ENCODE results near the gene HERC5. TPM values are rescaled to one million over a fixed set of nuclear protein-coding genes. Genes with fewer than 3 reads are reported as not detected.

The HERC5 gene
- total RNA-seq, 1 experiment from 2014 or later = 7.2 TPM

DNA sequence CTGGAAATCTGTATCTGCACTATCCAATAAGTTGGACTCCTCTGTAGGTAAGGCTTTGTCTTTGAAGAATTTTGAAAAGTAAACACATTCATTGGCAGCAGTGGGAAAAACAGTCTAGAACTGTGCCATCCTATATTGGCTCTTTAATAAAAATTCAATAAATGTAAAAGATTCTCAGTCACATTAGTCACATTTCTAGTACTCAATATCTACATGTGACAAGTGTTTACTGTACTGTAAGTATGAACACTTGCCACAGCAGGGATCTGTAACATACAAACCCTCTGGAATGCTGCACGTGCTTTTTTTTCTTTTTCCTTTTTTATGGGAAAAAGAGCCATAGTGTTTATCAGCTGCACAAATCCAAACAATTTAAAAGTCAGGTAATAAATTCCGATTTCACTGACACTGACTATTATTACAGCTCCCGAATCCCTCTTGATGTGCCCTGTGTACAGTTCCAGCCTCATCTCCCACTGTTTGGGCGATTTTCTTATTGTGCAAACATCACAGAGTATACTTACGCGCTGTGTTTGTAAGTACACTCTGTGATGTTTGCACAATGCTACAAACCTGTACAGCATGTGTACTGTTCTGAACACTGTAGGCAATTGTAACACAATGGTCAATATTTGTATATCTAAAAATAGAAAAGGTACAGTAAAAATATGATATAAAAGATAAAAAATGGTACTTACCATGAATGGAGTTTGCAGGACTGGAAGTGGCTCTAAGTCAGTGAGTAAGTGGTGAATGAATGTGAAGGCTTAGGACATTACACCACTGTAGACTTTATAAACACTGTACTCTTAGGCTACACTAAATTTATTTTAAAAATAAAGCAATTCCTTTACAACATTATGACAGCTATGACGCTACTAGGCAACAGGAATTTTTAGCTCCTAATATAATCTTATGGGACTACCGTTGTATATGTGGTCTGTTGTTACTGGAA, 57.9 kb downstream of the HERC5 start (continued):
- TF ChIP-seq, protein P1, sequence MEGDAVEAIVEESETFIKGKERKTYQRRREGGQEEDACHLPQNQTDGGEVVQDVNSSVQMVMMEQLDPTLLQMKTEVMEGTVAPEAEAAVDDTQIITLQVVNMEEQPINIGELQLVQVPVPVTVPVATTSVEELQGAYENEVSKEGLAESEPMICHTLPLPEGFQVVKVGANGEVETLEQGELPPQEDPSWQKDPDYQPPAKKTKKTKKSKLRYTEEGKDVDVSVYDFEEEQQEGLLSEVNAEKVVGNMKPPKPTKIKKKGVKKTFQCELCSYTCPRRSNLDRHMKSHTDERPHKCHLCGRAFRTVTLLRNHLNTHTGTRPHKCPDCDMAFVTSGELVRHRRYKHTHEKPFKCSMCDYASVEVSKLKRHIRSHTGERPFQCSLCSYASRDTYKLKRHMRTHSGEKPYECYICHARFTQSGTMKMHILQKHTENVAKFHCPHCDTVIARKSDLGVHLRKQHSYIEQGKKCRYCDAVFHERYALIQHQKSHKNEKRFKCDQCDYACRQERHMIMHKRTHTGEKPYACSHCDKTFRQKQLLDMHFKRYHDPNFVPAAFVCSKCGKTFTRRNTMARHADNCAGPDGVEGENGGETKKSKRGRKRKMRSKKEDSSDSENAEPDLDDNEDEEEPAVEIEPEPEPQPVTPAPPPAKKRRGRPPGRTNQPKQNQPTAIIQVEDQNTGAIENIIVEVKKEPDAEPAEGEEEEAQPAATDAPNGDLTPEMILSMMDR (IDR thresholded peaks at IDR 0.05 in 2 of 3, conservative IDR thresholded peaks at IDR 0.05 in 1 of 3; ENCODE audit: borderline replicate concordance in 1 of 3, insufficient read depth in 1 of 3, low read depth in 2 of 3, low read length in 2 of 3) = no peak

DNA sequence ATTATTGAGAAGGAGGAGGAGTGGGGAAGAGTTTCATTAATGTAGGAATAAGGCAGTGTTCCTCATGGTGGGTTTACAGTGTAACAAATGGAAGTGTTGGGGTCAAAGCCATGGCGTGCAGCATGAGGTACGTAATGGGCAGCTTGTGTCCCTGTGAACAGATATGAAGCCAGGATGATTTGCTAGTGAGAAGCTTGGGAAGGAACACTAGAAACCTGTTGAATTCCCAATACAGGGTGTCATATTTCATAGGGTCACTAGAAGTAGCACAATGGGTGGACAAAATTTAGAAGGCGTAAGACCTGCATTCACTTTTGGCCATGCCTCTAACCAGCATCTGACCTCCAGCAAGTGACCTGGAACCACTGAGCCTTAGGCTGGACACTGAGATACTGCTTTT, 59.8 kb downstream of the HERC5 start:
- Histone ChIP-seq H4K20me1 (ENCODE audit: insufficient read depth) (peaks cover 3% of the 10 kb centered on the region; the same call in 1 of the 2 replicates), H3K9ac (ENCODE audit: low read length) (no peak overlapping the region), H3K36me3 (ENCODE audit: control insufficient read depth in 1 of 2, insufficient read depth in 2 of 2, low read length in 2 of 2) (peaks cover 4 to 14% of the 10 kb centered on the region in 2 experiments; a peak in 2 of 4 replicates), H3K4me2 (ENCODE audit: low read length) (no peak overlapping the region), H3K9me2 (ENCODE audit: insufficient read depth) (no peaks in the 10 kb centered on the region), H3K9me3 (ENCODE audit: control insufficient read depth in 1 of 2, insufficient read depth in 1 of 2, low read depth in 1 of 2, low read length in 2 of 2) (no peaks in the 10 kb centered on the region), H3K27me3 (ENCODE audit: insufficient read depth, low read length) (no peaks in the 10 kb centered on the region), H3K4me1 (ENCODE audit: control insufficient read depth in 1 of 2, insufficient read depth in 2 of 2, low read length in 2 of 2) (no peaks in the 10 kb centered on the region), H3K79me2 (ENCODE audit: insufficient read depth, low read length) (peaks cover 12% of the 10 kb centered on the region), H3K4me3 (replicated peaks in 1 of 2; ENCODE audit: low read depth in 1 of 2, low read length in 2 of 2) (no peak overlapping the region), H3K27ac (ENCODE audit: low read depth, low read length) (no peak overlapping the region), H2AFZ (ENCODE audit: low read depth, low read length, poor library complexity, severe bottlenecking) (no peak overlapping the region)
- ATAC-seq (no peak), DNase-seq (ENCODE audit: low read depth, low spot score) (no peak)
- POLR2A ChIA-PET = no interaction called here
- CTCF ChIA-PET = interaction anchor here (0.7 to 8.4 kb wide), 5 partner anchors 283 to 484 kb away, joined by 3 to 138 read pairs (median 4); no protein-coding TSS in a partner anchor
- RAD21 ChIA-PET (ENCODE audit: low non-redundant PET in 1 of 2, low total read pairs in 2 of 2, uncharacterized antibody in 2 of 2, unreplicated experiment in 2 of 2) = interaction anchor here (0.7 to 1.8 kb wide), 3 partner anchors 15 to 300 kb away, joined by 3 to 16 read pairs (median 6); no protein-coding TSS in a partner anchor
- intact Hi-C loops (cut with micrococcal nuclease) = loop anchor here (10.0 kb wide), 1 partner anchor 662 kb away; no protein-coding TSS in a partner anchor
- TF ChIP-seq CEBPB (IDR thresholded peaks at IDR 0.05; ENCODE audit: low read depth) (no peak), ZFX (IDR thresholded peaks at IDR 0.05) (no peak), ELF1 (IDR thresholded peaks at IDR 0.05; ENCODE audit: borderline replicate concordance, low read depth) (no peak)
- no TSS peak for BruUV-seq (replicated peaks)
